Measurements from ENCODE around the gene CTCF.

The CTCF gene

GRCh38 chr16:67667817-67668494, 105.6 kb downstream of the CTCF start:
- DNase-seq (ENCODE audit: extremely low spot score), result peak; percentile 92
- POLR2A ChIA-PET, result no interaction called here
- CTCF ChIA-PET, result interaction anchor here (0.6 to 18.5 kb wide), 41 partner anchors 9 to 549 kb away, joined by 3 to 357 read pairs (median 5); partner anchors contain the start of genes ACD, ATP6V0D1, CARMIL2 and CTCF
- TF ChIP-seq CTCF (IDR thresholded peaks at IDR 0.05; ENCODE audit: control extremely low read depth, extremely low read depth, low read depth, missing control alignments), result peak; percentile 86

GRCh38 chr16:67668495-67669157, 106.3 kb downstream of the CTCF start:
- no peak for DNase-seq (ENCODE audit: extremely low spot score)
- ChIA-PET POLR2A (no interaction called here), CTCF (interaction anchor here (0.8 to 18.5 kb wide), 31 partner anchors 8 to 549 kb away, joined by 3 to 357 read pairs (median 5); partner anchors contain the start of genes ACD, ATP6V0D1, CTCF and PARD6A)
- peak; percentile 29 for TF ChIP-seq CTCF (IDR thresholded peaks at IDR 0.05; ENCODE audit: control extremely low read depth, extremely low read depth, low read depth, missing control alignments)

GRCh38 chr16:67669499-67670101, 107.3 kb downstream of the CTCF start:
- CTCF ChIA-PET, result interaction anchor here (0.7 to 18.5 kb wide), 13 partner anchors 9 to 214 kb away, joined by 3 to 357 read pairs (median 10); partner anchors contain the start of genes ACD, CTCF, PARD6A and RIPOR1
- DNase-seq (ENCODE audit: extremely low spot score), result no peak
- POLR2A ChIA-PET, result no interaction called here
- TF ChIP-seq CTCF (IDR thresholded peaks at IDR 0.05; ENCODE audit: control extremely low read depth, extremely low read depth, low read depth, missing control alignments), result no peak

GRCh38 chr16:67672306-67672705, 110.0 kb downstream of the CTCF start:
- POLR2A ChIA-PET, result interaction anchor here (0.6 kb wide), 1 partner anchor 15 kb away, joined by 3 read pairs; no protein-coding TSS in a partner anchor
- DNase-seq (ENCODE audit: extremely low spot score), result no peak
- CTCF ChIA-PET, result interaction anchor here (0.6 to 18.5 kb wide), 57 partner anchors 9 to 547 kb away, joined by 3 to 357 read pairs (median 5); partner anchors contain the start of genes ACD, CARMIL2, CTRL and GFOD2
- no peak for TF ChIP-seq CTCF (IDR thresholded peaks at IDR 0.05; ENCODE audit: control extremely low read depth, extremely low read depth, low read depth, missing control alignments)

- ChIA-PET CTCF (interaction anchor here (0.6 to 18.5 kb wide), 62 partner anchors 10 to 546 kb away, joined by 3 to 357 read pairs (median 4); partner anchors contain the start of genes ACD, CARMIL2, CTRL and GFOD2), POLR2A (interaction anchor here (0.5 to 0.6 kb wide), 2 partner anchors 15 to 129 kb away, joined by 3 read pairs; no protein-coding TSS in a partner anchor)
- peak; percentile 84 for DNase-seq (ENCODE audit: extremely low spot score)
- TF ChIP-seq CTCF (IDR thresholded peaks at IDR 0.05; ENCODE audit: control extremely low read depth, extremely low read depth, low read depth, missing control alignments), result peak; percentile 80
Observed at GRCh38 chr16:67672739-67673662, 110.7 kb downstream of the CTCF start.
